ENCODE measurements around the gene GLYR1.

The GLYR1 gene

DNA sequence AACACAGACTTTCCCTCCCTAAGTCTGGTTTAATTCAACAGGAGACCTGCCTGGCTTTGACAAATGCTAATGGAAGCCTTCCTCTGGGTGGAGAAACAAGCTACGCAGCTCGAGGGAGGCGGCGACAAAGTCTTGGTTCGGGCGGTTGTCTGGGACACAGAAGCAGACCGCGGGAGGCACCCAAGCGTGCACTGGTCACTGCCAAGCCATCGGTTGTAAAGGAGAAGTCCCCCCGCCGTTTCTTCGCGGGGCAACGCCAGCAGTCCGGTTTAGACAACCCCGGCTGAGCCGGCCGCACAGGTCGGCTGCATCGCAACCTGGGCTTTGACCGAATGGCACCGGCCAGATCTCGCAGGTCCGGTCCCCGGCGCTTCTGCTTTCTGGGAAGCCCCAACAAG lies 586 bp downstream of the GLYR1 start:
- peak in 1 of 4 experiments; percentile 15 for DNase-seq

- DNase-seq: no peak
Observed at GRCh38 chr16:4840984-4841383, 6.1 kb downstream of the GLYR1 start.

DNA sequence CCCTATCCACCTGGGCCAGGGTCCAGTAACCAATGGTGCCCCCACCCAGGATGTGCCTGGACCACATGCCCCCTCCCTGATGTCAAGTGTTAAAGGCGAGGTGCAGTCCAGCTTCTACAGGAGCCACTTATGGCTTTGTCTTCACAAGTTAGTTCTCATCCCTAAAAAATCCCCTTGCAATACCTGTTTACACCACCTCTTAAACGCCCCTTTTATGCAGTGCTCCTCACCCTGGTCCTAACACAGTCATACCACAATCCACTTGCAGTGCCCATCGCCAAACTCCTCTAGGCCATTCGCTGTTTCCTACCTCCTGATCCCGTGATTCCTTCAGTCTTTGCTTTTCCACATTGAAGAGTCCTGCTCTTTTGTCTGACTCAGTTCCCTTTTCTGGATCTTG lies 7.1 kb downstream of the GLYR1 start:
- no peak for DNase-seq

DNA sequence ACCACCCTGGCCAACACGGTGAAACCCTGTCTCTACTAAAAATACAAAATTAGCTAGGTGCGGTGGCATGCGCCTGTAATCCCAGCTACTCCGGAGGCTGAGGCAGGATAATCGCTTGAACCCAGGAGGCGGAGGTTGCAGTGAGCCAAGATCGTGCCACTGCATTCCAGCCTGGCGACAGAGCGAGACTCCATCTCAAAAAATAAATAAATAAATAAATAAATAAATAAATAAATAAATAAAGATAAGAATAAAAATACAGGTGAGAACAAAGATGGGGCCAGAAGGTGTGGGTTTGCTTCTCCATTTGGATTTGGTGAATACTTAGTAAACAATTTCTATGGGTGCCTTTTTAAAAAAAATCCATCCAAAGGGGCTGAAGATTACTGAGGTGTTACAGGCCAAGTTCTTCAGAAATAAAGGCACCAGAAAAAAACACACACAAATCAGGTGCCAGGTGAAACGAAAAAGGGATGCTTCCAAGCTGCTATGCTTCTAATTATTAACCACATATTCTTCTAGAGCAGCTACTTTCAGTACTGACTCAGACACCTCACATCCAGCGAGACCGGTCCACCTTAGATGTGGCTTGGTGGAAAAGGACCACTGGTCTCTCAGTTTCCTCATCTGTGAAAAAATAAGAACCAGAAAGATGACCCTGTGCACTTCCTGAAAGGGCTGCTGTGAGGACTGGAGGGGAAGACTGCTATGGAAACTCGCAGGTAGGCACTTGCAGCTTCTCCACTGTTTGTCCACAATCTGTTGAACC lies 9.2 kb downstream of the GLYR1 start:
- no peak for DNase-seq

GRCh38 chr16:4836727-4837126 lies 10.4 kb downstream of the GLYR1 start:
- no peak for DNase-seq

GRCh38 chr16:4833584-4833983 lies 13.5 kb downstream of the GLYR1 start:
- DNase-seq: no peak

- DNase-seq: no peak
Observed at GRCh38 chr16:4832698-4833343, 14.3 kb downstream of the GLYR1 start.

GRCh38 chr16:4831616-4832015 lies 15.5 kb downstream of the GLYR1 start:
- DNase-seq: no peak

DNA sequence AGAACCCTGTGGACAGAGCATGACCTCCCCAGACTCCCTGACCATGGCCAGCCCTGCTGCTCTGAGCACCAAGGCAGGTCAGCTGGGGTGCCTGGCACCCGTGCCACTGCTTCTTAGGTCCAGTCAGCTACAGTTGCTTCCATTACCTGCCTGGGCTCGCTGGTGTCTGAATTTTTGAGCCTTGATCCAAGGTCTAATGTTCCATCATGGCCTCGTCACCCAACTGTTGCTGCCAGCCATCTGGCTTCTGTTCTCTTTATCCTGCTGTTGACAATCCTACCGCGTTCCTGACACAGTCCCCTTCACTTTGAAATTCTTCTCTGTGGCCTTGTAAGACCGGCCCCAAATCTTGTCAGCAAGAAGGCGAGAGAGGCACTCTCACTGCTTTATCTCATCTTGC lies 16.7 kb downstream of the GLYR1 start:
- DNase-seq: no peak

DNA sequence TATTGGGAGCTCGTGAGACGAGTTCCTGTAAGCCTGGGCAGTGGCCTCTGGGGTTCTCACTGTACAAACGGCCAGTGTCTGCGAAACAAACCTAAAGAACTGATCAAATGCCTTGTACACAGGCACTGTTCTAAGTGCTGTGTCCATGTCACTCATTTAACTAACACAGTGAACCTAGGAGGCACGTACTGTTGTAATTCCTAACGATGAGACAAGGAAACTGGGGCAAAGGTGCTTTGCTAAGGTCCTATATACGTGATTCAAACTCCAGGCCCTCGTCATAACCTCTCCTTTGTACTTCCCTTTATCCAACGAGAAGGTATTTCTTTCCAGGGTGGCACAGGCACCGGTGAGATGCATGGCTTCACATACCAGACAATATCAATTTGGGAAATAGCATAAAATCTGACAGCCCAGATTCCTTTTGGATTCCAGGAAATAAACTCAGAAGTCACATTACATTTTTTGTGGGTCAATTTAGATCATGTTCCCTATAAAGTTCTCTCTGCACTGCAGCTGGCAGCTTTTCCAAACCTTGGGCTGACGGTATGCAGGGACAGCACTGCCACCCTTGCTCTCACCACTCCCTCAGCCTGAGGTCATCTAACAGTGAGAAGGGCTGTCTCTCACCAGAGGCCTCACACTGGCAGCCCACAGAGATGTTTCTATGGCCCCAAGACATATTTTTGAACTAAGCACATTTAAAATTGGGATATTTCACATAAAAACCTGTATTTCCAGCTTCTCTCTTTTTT lies 18.3 kb downstream of the GLYR1 start:
- no peak for DNase-seq

- DNase-seq: no peak
Observed at GRCh38 chr16:4826980-4827379, 20.1 kb downstream of the GLYR1 start.

GRCh38 chr16:4826526-4826925 lies 20.6 kb downstream of the GLYR1 start:
- no peak for DNase-seq

GRCh38 chr16:4825196-4825595 lies 21.9 kb downstream of the GLYR1 start:
- DNase-seq: no peak

DNA sequence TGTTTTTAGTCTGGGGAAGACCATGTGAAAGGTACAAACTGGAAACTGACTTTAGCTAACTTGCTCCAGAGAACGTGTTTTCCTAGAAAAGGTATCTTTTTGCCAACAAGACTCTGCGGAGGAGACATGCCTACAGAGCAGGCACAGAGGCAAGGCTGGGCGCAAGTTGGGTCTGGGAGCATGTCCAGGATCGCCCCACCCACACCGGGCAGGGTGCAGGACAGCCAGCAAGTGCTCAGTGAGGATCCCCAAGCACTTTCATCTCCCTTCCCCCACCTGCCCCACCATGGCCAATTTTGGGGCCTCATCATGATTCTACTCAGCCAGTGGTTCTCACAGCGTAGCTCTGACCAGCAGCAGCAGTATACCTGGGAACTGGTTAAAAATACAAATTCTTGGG lies 26.4 kb downstream of the GLYR1 start:
- DNase-seq: no peak

DNA sequence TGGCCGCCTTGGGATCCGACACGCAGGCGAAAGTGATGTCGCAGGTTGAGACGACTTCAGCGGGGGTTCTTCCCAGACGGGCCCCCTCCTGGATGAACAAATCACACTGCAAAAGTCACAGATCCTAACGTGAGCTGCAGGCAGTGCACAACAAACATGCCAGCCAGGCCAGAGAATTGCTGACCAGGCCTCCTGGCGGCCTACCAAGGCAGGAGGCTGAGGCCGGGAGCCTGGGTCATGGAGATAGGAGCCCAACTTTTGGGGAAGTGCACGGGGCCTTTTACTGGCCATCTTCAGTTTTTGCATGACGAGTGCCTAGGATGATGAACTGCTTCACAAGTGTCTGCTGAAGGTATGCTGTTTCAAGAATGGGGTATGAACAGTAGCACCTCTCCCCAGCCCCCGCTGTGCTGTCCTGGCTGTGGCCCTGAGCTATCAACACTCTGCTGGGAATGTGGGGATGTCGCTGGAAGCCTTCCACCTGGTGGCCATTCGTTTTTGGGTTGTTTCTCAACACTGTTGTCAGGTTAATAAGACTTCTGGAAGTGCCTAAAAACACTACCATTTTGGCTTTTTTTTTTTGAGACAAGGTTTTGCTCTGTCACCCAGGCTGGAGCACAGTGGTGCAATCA lies 32.4 kb downstream of the GLYR1 start:
- DNase-seq: no peak

GRCh38 chr16:4814046-4814445 lies 33.0 kb downstream of the GLYR1 start:
- no peak for DNase-seq

GRCh38 chr16:4813251-4814003 lies 33.7 kb downstream of the GLYR1 start:
- DNase-seq: no peak

- DNase-seq: no peak
Observed at GRCh38 chr16:4811773-4812172, 35.3 kb downstream of the GLYR1 start.

GRCh38 chr16:4811242-4811641 lies 35.8 kb downstream of the GLYR1 start:
- DNase-seq: no peak

DNA sequence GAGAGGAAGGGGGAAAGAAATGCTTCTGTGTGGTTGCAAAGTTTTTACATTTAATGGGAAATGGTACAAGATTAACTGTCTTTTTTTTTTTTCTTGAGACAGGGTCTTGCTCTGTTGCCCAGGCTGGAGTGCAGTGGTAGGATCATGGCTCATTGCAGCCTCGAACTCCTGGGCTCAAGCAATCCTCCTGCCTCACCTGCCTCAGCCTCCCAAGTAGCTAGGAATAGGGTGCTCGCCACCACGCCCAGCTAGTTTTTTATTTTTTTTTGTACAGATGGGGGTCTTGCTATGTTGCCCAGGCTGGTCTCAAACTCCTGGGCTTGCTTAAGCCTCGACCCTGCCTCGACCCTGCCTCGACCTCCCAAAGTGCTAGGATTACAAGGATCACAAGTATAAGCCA lies 40.8 kb downstream of the GLYR1 start:
- DNase-seq: no peak

- no peak for DNase-seq
Observed at GRCh38 chr16:4805231-4805630, 41.9 kb downstream of the GLYR1 start.

GRCh38 chr16:4803898-4804762 lies 43.0 kb downstream of the GLYR1 start:
- no peak for DNase-seq
